Mesothelial cell of epicardium (in vitro differentiated cells): ENCODE measurements around the gene FADS2. TPM values are rescaled to one million over a fixed set of nuclear protein-coding genes. Genes with fewer than 3 reads are reported as not detected.

Source experiments
- DNase-seq, 2 experiments: peaks; one replicate each; pipeline ENCODE4 v3.0.0; 2021; ENCODE audit warnings: low spot score in 2 of 2; ENCODE audit not compliant: unreplicated experiment in 2 of 2
- H3K27ac Mint-ChIP-seq: 2 replicates; pipeline ENCODE4 v1.8.0; 2021; ENCODE audit warnings: mixed read lengths
- H3K27me3 Mint-ChIP-seq: 2 replicates; pipeline ENCODE4 v1.8.0; 2021; ENCODE audit warnings: low read depth, mixed read lengths
- H3K36me3 Mint-ChIP-seq: 2 replicates; pipeline ENCODE4 v1.8.0; 2021; ENCODE audit warnings: mixed read lengths
- H3K4me1 Mint-ChIP-seq: 2 replicates; pipeline ENCODE4 v1.8.0; 2021; ENCODE audit warnings: mixed read lengths
- H3K4me3 Mint-ChIP-seq: 2 replicates; pipeline ENCODE4 v1.8.0; 2021; ENCODE audit warnings: mild to moderate bottlenecking, moderate library complexity, mixed read lengths
- H3K9me3 Mint-ChIP-seq: 2 replicates; pipeline ENCODE4 v1.8.0; 2021; ENCODE audit warnings: mixed read lengths
- total RNA-seq: library from RNA; stranded (reverse); gene quantifications from 3 replicates; pipeline ENCODE4 v1.2.1, GENCODE V29; 2021
- TF ChIP-seq, protein P1 (sequence below): fragments of 200-600 bp; sonication (generic); IDR thresholded peaks from one replicate; pipeline ENCODE4 v1.5.0; 2021; ENCODE audit warnings: antibody characterized with exemption; ENCODE audit not compliant: unreplicated experiment

Gene FADS2
- total RNA-seq, 1 donor from 2014 or later: 337 TPM

DNA sequence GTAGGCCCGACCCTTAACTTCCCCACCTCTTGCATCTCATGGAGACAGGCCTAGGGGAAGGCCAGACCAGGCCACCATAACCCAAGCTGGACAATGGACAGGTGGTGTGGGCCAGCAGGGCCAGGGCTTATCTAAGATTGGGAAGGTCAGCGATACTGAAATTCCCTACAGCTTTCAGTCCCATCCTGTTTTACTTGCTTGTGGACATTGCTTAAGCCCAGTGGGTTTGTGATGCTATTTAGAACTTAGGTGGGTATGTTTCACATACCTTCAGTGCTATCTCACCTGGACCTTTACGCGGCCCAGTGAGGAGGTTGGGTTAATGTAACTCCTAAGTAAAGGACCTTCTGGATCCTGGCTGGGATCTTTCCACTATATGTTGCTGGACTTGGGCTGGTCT, 1.7 kb downstream of the FADS2 start:
- peak overlapping the region; percentile 89 for H3K4me3 Mint-ChIP-seq
- TF ChIP-seq, protein P1, sequence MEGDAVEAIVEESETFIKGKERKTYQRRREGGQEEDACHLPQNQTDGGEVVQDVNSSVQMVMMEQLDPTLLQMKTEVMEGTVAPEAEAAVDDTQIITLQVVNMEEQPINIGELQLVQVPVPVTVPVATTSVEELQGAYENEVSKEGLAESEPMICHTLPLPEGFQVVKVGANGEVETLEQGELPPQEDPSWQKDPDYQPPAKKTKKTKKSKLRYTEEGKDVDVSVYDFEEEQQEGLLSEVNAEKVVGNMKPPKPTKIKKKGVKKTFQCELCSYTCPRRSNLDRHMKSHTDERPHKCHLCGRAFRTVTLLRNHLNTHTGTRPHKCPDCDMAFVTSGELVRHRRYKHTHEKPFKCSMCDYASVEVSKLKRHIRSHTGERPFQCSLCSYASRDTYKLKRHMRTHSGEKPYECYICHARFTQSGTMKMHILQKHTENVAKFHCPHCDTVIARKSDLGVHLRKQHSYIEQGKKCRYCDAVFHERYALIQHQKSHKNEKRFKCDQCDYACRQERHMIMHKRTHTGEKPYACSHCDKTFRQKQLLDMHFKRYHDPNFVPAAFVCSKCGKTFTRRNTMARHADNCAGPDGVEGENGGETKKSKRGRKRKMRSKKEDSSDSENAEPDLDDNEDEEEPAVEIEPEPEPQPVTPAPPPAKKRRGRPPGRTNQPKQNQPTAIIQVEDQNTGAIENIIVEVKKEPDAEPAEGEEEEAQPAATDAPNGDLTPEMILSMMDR: no peak
- H3K27me3 Mint-ChIP-seq: no peaks in the 10 kb centered on the region
- peaks cover 2% of the 10 kb centered on the region for H3K36me3 Mint-ChIP-seq
- peaks cover 61% of the 10 kb centered on the region for H3K4me1 Mint-ChIP-seq
- no peaks in the 10 kb centered on the region for H3K9me3 Mint-ChIP-seq
- no peak for DNase-seq
- H3K27ac Mint-ChIP-seq: peak overlapping the region; percentile 94

GRCh38 chr11:61830237-61831105, 2.4 kb downstream of the FADS2 start:
- DNase-seq: no peak
- TF ChIP-seq, protein P1: no peak
- Mint-ChIP-seq H3K4me1 (peaks cover 65% of the 10 kb centered on the region), H3K27ac (peak overlapping the region; percentile 94), H3K27me3 (no peaks in the 10 kb centered on the region), H3K9me3 (no peaks in the 10 kb centered on the region), H3K4me3 (peak overlapping the region; percentile 89), H3K36me3 (peaks cover 2% of the 10 kb centered on the region)

GRCh38 chr11:61832207-61832606, 4.1 kb downstream of the FADS2 start:
- Mint-ChIP-seq H3K27ac (peak overlapping the region; percentile 94), H3K4me1 (peaks cover 60% of the 10 kb centered on the region), H3K9me3 (no peaks in the 10 kb centered on the region), H3K36me3 (peaks cover 2% of the 10 kb centered on the region), H3K4me3 (peak overlapping the region; percentile 52), H3K27me3 (no peaks in the 10 kb centered on the region)
- no peak for DNase-seq
- TF ChIP-seq, protein P1: no peak

- no peak for DNase-seq
- H3K27ac Mint-ChIP-seq: peak overlapping the region; percentile 90
- H3K36me3 Mint-ChIP-seq: peaks cover 2% of the 10 kb centered on the region
- no peak overlapping the region for H3K4me3 Mint-ChIP-seq
- no peaks in the 10 kb centered on the region for H3K9me3 Mint-ChIP-seq
- no peaks in the 10 kb centered on the region for H3K27me3 Mint-ChIP-seq
- peaks cover 59% of the 10 kb centered on the region for H3K4me1 Mint-ChIP-seq
- TF ChIP-seq, protein P1: no peak
Measured at GRCh38 chr11:61832754-61833153, 4.7 kb downstream of the FADS2 start.

GRCh38 chr11:61833471-61833870, 5.4 kb downstream of the FADS2 start:
- Mint-ChIP-seq H3K36me3 (peaks cover 6% of the 10 kb centered on the region), H3K9me3 (no peaks in the 10 kb centered on the region), H3K4me3 (no peak overlapping the region), H3K27ac (peak overlapping the region; percentile 90), H3K27me3 (no peaks in the 10 kb centered on the region), H3K4me1 (peaks cover 59% of the 10 kb centered on the region)
- no peak for DNase-seq
- TF ChIP-seq, protein P1: no peak
